GM18517 (cell line): ENCODE measurements around the gene DDX4.

ENCODE experiments used
- ATAC-seq: cut with Tn5 transposase; IDR thresholded peaks from one replicate; pipeline ENCODE4 v1.9.1; 2021; ENCODE audit warnings: mild to moderate bottlenecking, moderate library complexity; ENCODE audit not compliant: unreplicated experiment

Gene DDX4

GRCh38 chr5:55864606-55865541 lies 127.0 kb downstream of the DDX4 start:
- ATAC-seq = no peak

GRCh38 chr5:55865831-55866230 lies 128.0 kb downstream of the DDX4 start:
- ATAC-seq = no peak

GRCh38 chr5:55866485-55866884 lies 128.6 kb downstream of the DDX4 start:
- no peak for ATAC-seq
